ENCODE measurements around the gene BAZ1B. TPM values are rescaled to one million over a fixed set of nuclear protein-coding genes. Genes with fewer than 3 reads are reported as not detected.

BAZ1B gene
- total RNA-seq, 1 donor from 2014 or later: 85.8 TPM

DNA sequence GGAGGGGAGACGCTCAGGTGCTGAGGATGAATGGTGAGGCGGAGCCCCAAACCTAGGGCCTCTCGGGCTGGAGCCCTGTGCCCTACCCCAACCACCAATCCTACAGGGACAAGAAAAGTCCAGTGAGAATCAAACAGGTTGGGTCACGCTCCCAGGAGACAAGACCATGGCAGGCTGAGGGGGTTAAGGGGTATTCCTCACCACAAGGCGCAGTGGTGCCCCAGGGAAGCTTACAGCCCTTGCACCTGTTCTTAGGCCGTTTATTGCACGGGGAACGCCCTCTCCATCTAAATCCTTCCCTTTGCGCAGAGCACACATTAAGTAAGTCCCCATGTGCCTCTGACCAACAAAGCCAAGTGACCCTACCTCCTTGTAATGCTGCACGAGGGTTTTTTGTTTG, 85.0 kb downstream of the BAZ1B start:
- H3K27ac ChIP-seq: no peak overlapping the region
- H4K20me1 ChIP-seq (ENCODE audit: low read depth): peaks cover 15% of the 10 kb centered on the region
- Mint-ChIP-seq H3K9me3 (no peaks in the 10 kb centered on the region), H3K4me3 (no peak overlapping the region), H3K27me3 (ENCODE audit: insufficient read depth, low read depth) (peaks cover 3% of the 10 kb centered on the region), H3K36me3 (peaks cover 25% of the 10 kb centered on the region), H3K4me1 (peaks cover 20% of the 10 kb centered on the region), H3K27ac (peak overlapping the region; percentile 59)
- no peak for DNase-seq (ENCODE audit: low spot score)
- no peak overlapping the region for H2AFZ ChIP-seq (replicated peaks)
- no peak overlapping the region for H3K9ac ChIP-seq
- H3K79me2 ChIP-seq (ENCODE audit: low read depth): no peaks in the 10 kb centered on the region
- no peak overlapping the region for H3K4me2 ChIP-seq
- TF ChIP-seq EZH2phosphoT487 (IDR thresholded peaks at IDR 0.05) (no peak), CTCF (IDR thresholded peaks at IDR 0.05) (no peak)
- H3K36me3 ChIP-seq: no peaks in the 10 kb centered on the region
- H3F3A ChIP-seq (ENCODE audit: low read depth): peaks cover 37% of the 10 kb centered on the region
- peaks cover 17% of the 10 kb centered on the region for H3K27me3 ChIP-seq
- no peaks in the 10 kb centered on the region for H3K4me1 ChIP-seq
- H3K4me3 ChIP-seq: no peak overlapping the region
- no peaks in the 10 kb centered on the region for H3K9me3 ChIP-seq (ENCODE audit: low read depth)

DNA sequence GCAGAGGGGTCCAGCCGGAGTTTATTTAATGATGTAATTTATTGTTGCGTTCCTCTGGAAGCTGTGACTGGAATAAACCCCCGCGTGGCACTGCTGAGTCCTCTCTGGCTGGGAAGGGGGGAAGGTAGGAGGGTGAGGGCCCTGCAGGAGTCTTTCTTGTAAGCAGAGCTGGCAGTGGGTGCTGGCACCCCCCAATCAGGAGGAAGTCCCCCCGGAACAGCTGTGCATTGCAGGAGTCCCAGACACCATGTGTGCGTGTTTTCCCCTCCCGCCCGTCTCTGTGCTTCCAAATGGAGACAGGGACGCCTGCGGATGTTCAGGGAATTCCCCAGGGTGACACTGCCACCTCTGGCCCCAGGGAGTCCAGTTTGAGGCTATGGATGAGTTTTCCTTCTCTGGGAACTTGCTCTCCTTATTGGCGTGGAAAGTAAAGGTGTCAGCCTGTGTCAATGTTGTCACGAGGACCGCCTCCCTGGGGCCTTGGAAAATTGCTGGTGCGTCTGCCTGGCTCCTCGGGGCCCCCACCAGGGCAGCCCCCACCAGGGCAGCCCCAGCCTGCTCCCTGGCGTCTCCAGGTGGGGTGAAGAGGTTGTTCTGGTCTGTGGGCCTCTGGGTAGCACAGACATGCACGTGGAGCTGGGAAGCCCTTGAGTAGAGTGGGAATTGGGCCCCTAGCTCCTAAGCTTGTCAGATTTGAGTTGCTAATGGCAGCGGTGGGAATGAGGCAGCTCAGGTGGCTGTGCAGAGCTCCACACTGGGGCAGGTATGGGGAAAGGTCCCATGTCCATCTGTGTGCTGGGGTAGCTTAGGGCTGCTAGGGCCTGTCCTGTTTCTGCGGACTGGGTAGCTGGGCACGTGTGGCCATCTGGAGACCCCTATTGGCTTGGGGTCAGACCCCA, 85.8 kb downstream of the BAZ1B start:
- Histone ChIP-seq H3F3A (ENCODE audit: low read depth) (peaks cover 35% of the 10 kb centered on the region), H3K27ac (no peak overlapping the region), H2AFZ (replicated peaks) (no peak overlapping the region), H3K9me3 (ENCODE audit: low read depth) (no peaks in the 10 kb centered on the region), H3K9ac (no peak overlapping the region), H3K79me2 (ENCODE audit: low read depth) (no peaks in the 10 kb centered on the region), H3K4me3 (no peak overlapping the region), H3K27me3 (peaks cover 17% of the 10 kb centered on the region), H3K36me3 (no peaks in the 10 kb centered on the region), H4K20me1 (ENCODE audit: low read depth) (peaks cover 15% of the 10 kb centered on the region), H3K4me1 (no peaks in the 10 kb centered on the region), H3K4me2 (no peak overlapping the region)
- Mint-ChIP-seq H3K9me3 (no peaks in the 10 kb centered on the region), H3K27me3 (ENCODE audit: insufficient read depth, low read depth) (peaks cover 9% of the 10 kb centered on the region), H3K27ac (peak overlapping the region; percentile 78), H3K36me3 (peaks cover 19% of the 10 kb centered on the region), H3K4me1 (peaks cover 26% of the 10 kb centered on the region), H3K4me3 (peak overlapping the region; percentile 62)
- DNase-seq (ENCODE audit: low spot score): no peak
- TF ChIP-seq CTCF (IDR thresholded peaks at IDR 0.05) (no peak), EZH2phosphoT487 (IDR thresholded peaks at IDR 0.05) (no peak), EZH2 (IDR thresholded peaks at IDR 0.05) (no peak)

DNA sequence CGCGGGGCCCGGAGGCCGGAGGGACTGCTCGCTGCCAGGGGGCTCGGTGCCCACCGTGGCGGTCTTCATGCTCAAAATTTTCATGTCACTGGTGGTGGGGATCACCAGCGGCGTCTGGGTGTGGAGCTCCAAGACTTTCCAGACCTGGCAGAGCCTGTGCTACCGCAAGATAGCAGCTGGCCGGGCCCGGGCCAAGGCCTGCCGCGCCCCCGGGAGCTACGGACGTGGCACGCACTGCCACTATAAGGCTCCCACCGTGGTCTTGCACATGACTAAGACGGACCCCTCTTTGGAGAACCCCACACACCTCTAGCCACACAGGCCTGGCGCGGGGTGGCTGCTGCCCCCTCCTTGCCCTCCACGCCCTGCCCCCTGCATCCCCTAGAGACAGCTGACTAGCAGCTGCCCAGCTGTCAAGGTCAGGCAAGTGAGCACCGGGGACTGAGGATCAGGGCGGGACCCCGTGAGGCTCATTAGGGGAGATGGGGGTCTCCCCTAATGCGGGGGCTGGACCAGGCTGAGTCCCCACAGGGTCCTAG, 86.6 kb downstream of the BAZ1B start:
- Histone ChIP-seq H3K27ac (no peak overlapping the region), H3K4me1 (no peaks in the 10 kb centered on the region), H3K4me3 (no peak overlapping the region), H3K9me3 (ENCODE audit: low read depth) (no peaks in the 10 kb centered on the region), H3K4me2 (no peak overlapping the region), H3K79me2 (ENCODE audit: low read depth) (no peaks in the 10 kb centered on the region), H3F3A (ENCODE audit: low read depth) (peaks cover 36% of the 10 kb centered on the region), H4K20me1 (ENCODE audit: low read depth) (peaks cover 15% of the 10 kb centered on the region), H3K36me3 (no peaks in the 10 kb centered on the region), H3K27me3 (peaks cover 17% of the 10 kb centered on the region), H2AFZ (replicated peaks) (no peak overlapping the region), H3K9ac (no peak overlapping the region)
- H3K4me3 Mint-ChIP-seq: no peak overlapping the region
- peaks cover 14% of the 10 kb centered on the region for H3K36me3 Mint-ChIP-seq
- DNase-seq (ENCODE audit: low spot score): no peak
- TF ChIP-seq EZH2phosphoT487 (IDR thresholded peaks at IDR 0.05): no peak
- H3K9me3 Mint-ChIP-seq: no peaks in the 10 kb centered on the region
- no peak overlapping the region for H3K27ac Mint-ChIP-seq
- H3K27me3 Mint-ChIP-seq (ENCODE audit: insufficient read depth, low read depth): peaks cover 9% of the 10 kb centered on the region
- peaks cover 33% of the 10 kb centered on the region for H3K4me1 Mint-ChIP-seq

- H3K4me1 ChIP-seq: peaks cover 4% of the 10 kb centered on the region
Observed at GRCh38 chr7:73434701-73435069, 87.4 kb downstream of the BAZ1B start.

More at GRCh38 chr7:73434701-73435069, 87.4 kb downstream of the BAZ1B start:
- Histone ChIP-seq H3K4me3 (no peak overlapping the region), H3K9me3 (ENCODE audit: low read depth) (no peaks in the 10 kb centered on the region), H3K9ac (no peak overlapping the region), H3K27me3 (peaks cover 17% of the 10 kb centered on the region), H3K4me2 (no peak overlapping the region), H4K20me1 (ENCODE audit: low read depth) (peaks cover 15% of the 10 kb centered on the region), H3K36me3 (no peaks in the 10 kb centered on the region), H2AFZ (replicated peaks) (no peak overlapping the region), H3K27ac (no peak overlapping the region), H3F3A (ENCODE audit: low read depth) (peaks cover 34% of the 10 kb centered on the region), H3K79me2 (ENCODE audit: low read depth) (no peaks in the 10 kb centered on the region)
- Mint-ChIP-seq H3K9me3 (no peaks in the 10 kb centered on the region), H3K4me3 (peak overlapping the region; percentile 78), H3K27me3 (ENCODE audit: insufficient read depth, low read depth) (peaks cover 13% of the 10 kb centered on the region), H3K27ac (peak overlapping the region; percentile 29), H3K4me1 (peaks cover 38% of the 10 kb centered on the region), H3K36me3 (peaks cover 8% of the 10 kb centered on the region)
- no peak for DNase-seq (ENCODE audit: low spot score)
- TF ChIP-seq CTCF (IDR thresholded peaks at IDR 0.05) (no peak), EZH2phosphoT487 (IDR thresholded peaks at IDR 0.05) (no peak), EZH2 (IDR thresholded peaks at IDR 0.05) (no peak)

All from neural progenitor cell (in vitro differentiated cells).